Retinal pigment epithelial cell (primary cell): ENCODE results near the gene METTL17.

Experiments used
- DNase-seq: peaks from one replicate; pipeline ENCODE4 v3.0.0-alpha.2; 2010; ENCODE audit warnings: low read depth
- H3K4me3 ChIP-seq: 2 replicates; pipeline ENCODE4 v1.5.1; 2011; ENCODE audit warnings: mild to moderate bottlenecking, low read length, control low read depth, moderate library complexity
- CTCF ChIP-seq: conservative IDR thresholded peaks from 2 replicates; pipeline ENCODE4 v1.5.1; 2011; ENCODE audit warnings: low read depth, low read length, control low read depth, inconsistent platforms

METTL17 gene

GRCh38 chr14:21015312-21015711 is 25.5 kb downstream of the METTL17 start:
- no peak for DNase-seq
- no peak for TF ChIP-seq CTCF
- no peak overlapping the region for H3K4me3 ChIP-seq

GRCh38 chr14:21016413-21017190 is 26.8 kb downstream of the METTL17 start:
- no peak for TF ChIP-seq CTCF
- H3K4me3 ChIP-seq, result no peak overlapping the region
- DNase-seq, result no peak

- no peak overlapping the region for H3K4me3 ChIP-seq
- TF ChIP-seq CTCF, result no peak
- DNase-seq, result no peak
These were observed 27.9 kb downstream of the METTL17 start for GRCh38 chr14:21017528-21018245.

GRCh38 chr14:21018286-21018685 is 28.5 kb downstream of the METTL17 start:
- TF ChIP-seq CTCF, result no peak
- no peak for DNase-seq
- H3K4me3 ChIP-seq, result no peak overlapping the region

- H3K4me3 ChIP-seq, result no peak overlapping the region
- no peak for DNase-seq
- TF ChIP-seq CTCF, result no peak
These were observed 29.0 kb downstream of the METTL17 start for GRCh38 chr14:21018781-21019180.

GRCh38 chr14:21019366-21019765 is 29.6 kb downstream of the METTL17 start:
- no peak for TF ChIP-seq CTCF
- DNase-seq, result no peak
- H3K4me3 ChIP-seq, result no peak overlapping the region
